AG09309 (cell line): ENCODE measurements around the gene ODAD2.
A peak's percentile ranks its signal among the peaks of the same experiment; 100 is the strongest.

ENCODE experiments used
- DNase-seq: peaks from one replicate; pipeline ENCODE4 v3.0.0-alpha.2; 2010; ENCODE audit warnings: low read depth
- H3K4me3 ChIP-seq: 2 replicates; pipeline ENCODE4 v1.5.1; 2011; ENCODE audit warnings: mild to moderate bottlenecking, low read depth, low read length, moderate library complexity; ENCODE audit not compliant: control insufficient read depth
- CTCF ChIP-seq: IDR thresholded peaks from 2 replicates; pipeline ENCODE4 v1.5.1; 2011; ENCODE audit warnings: mild to moderate bottlenecking, low read depth, low read length, inconsistent platforms; ENCODE audit not compliant: insufficient read depth, control insufficient read depth; ENCODE audit errors: missing control alignments

ODAD2 gene

GRCh38 chr10:27792216-27792615, 206.7 kb downstream of the ODAD2 start:
- DNase-seq, result peak; percentile 13
- H3K4me3 ChIP-seq, result no peak overlapping the region
- TF ChIP-seq CTCF, result no peak

DNA sequence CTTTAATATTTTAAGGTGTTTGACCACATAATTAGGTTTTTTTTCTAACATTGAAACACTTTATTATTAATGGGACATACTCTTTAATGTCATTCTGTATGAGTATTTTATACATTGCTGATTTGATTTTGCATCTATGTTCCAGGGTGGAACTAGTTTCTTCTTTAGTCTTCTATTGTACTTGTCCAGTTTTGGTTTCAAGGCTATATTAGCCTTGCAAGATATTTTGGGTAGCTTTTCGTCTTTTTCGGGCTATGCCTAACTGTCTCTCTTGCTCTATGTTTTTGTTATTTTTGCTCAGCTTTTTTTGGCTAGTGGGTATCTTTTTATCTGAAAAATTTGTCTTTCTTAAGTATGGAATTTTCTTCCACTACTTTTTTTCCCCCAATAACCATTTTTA, 214.6 kb downstream of the ODAD2 start:
- TF ChIP-seq CTCF, result no peak
- no peak for DNase-seq
- H3K4me3 ChIP-seq, result no peak overlapping the region

GRCh38 chr10:27783660-27784059, 215.2 kb downstream of the ODAD2 start:
- no peak overlapping the region for H3K4me3 ChIP-seq
- peak; percentile 83 for TF ChIP-seq CTCF
- peak; percentile 60 for DNase-seq

GRCh38 chr10:27779462-27780015, 219.3 kb downstream of the ODAD2 start:
- DNase-seq, result peak; percentile 45
- no peak for TF ChIP-seq CTCF
- H3K4me3 ChIP-seq, result no peak overlapping the region

DNA sequence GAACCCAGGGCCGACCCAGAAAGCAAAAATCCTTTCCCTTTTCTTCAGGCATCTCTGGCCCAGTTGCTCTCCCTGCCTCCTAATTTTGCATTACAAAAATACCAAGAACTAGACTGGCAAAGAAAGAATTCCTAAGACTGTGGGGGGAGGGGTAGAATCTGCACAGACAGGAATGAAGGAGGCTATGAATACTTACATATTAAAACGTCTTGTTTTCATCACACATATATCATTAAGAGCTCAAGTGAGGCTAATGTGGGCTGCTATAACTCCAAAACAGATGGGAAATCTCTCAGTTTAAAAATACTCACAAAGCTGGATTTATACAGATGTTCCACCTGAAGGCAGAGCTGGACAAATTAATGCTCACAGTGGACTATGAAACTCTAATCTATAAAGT, 224.0 kb downstream of the ODAD2 start:
- no peak overlapping the region for H3K4me3 ChIP-seq
- DNase-seq, result no peak
- TF ChIP-seq CTCF, result no peak

DNA sequence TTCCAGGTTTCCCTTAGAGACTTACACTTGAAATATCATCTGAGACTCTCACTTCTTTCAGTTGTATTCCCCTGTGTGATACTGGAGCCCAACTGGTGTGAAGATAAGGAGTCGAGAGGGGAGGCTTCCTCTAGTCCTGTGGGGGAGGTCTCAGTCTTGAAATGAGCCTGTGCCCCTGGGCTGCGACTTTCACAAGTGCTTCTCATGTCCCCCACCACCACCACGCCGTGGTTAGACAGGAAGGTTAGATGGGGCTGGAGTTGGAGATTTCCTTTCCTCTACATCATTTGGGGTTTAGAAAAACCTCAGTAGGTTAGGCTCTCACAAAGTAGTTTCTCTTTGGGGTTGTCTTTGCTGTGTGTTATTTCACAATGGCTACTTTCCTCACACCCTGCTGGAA, 227.6 kb downstream of the ODAD2 start:
- TF ChIP-seq CTCF, result no peak
- no peak overlapping the region for H3K4me3 ChIP-seq
- DNase-seq, result no peak

DNA sequence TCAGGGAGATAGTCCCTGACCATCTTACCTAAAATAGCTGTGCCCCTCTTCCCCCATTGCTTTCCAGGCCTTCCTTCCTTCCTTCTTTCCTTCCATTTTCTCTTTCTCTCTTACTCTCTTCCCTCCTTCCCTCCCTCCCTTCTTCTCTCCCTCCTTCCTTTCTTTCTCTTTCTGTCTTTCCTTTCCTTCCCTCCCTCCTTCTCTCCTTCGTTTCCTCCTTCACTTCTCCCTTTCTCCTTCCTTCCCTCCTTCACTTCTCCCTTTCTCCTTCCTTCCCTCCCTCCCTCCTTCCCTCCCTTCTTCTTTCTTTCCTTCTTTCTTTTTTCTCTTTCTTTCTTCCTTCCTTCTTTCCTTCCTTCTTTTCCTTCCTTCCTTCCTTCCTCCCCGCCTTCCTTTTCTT, 228.7 kb downstream of the ODAD2 start:
- no peak for DNase-seq
- no peak overlapping the region for H3K4me3 ChIP-seq
- TF ChIP-seq CTCF, result no peak
